CD4-positive, alpha-beta T cell treated with Interleukin-6 for 4 hours (primary cell): Measurements from ENCODE around the gene APOBEC3H.

Experiments used
- DNase-seq: peaks from one replicate; pipeline ENCODE4 v3.0.0-alpha.2; 2020; ENCODE audit warnings: mixed read lengths

The APOBEC3H gene

DNA sequence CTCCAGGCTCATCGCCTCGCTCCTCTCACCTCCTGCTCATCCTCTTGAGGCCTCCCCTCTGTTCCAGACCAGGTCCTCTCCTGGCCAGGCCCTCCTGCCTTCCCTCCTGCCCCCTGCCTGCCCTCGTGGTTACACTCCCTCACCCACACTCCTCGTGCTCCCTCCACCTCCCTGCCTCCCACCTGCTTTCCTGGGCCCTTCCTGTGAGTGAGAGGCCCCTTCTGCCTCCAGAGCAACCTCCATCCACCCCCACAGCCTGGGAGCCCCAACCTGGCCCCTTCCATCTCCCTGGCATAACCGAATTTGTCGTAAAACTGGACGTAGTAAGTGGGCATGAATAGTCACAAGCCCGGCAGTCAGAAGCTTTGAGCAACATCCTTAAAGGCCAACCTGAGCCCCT, 15.4 kb upstream of the APOBEC3H start:
- no peak for DNase-seq

- no peak for DNase-seq
These were observed 13.6 kb upstream of the APOBEC3H start for GRCh38 chr22:39083212-39084165.

DNA sequence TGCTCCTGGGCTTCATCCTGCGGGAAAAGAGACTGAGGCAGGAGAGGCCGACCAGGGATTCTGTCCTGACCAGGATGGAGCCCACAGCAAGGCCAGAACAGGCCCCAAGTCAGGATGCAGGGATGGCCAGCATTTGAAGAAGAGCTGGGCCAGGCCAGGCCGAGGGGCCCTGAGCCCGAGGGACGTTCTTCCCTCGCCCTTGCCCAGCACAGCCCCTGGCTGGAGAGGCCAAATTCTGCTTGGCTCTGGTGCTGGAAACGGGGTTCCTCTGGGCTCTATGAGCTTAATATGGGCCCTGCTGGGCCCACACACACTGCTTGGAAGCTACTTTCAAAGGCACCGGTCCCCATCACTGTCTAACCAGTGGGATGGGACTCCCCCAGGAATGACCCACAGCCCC, 12.4 kb upstream of the APOBEC3H start:
- DNase-seq = no peak

DNA sequence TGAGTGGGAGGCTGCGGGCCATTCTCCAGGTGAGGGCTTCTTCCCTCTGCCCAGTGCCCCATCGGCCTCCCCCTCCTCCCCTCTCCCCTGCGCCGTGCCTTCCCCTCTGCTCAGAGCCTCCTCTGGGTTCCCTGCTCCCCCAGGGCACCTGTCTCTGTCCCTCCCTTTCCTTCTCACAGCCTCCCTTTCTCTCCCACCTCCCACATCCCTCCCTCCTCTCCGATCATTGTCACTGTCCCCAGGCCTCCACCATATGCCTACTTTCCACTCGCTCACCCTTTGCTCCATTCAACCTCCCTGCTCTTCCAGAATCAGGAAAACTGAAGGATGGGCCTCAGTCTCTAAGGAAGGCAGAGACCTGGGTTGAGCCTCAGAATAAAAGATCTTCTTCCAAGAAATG, 9.9 kb upstream of the APOBEC3H start:
- DNase-seq = no peak

- no peak for DNase-seq
These were observed 9.0 kb upstream of the APOBEC3H start for GRCh38 chr22:39087881-39088684.

DNA sequence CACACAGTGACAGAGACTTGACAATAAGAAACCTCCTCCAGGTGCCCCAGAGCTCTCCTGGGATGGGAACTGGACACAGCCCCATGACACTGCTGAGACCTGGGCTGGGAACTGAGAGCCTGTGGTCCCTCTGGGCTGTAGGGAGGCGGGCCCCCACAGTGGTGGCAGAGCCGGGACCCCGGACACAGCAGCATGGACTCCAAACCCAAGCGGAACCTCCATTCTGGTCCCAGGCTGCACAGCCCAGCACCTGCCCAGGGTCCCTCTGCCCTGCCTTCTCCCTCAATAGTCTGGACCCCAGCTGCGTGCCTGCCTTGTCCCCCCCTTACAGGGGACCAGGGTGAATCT, 8.4 kb upstream of the APOBEC3H start:
- DNase-seq = no peak

DNA sequence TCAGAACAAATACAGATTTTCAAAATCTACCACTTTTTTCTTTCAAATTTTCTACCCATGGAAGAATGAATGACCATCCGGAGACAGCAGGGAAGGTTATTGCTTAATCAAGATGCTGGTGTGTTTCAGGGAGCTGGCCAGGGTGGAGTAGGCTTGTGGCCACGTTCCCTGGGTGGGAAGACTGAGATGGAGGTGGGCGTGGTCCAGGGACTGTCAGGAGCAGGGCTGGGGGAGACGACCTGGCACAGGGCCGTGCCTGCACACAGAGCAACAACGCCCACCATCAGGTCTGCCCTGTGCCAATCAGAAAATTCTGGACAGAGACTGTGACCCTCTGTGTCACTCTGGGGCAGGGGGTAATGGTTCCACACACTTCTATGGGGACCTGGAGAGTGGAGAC, 7.1 kb upstream of the APOBEC3H start:
- DNase-seq = no peak

DNA sequence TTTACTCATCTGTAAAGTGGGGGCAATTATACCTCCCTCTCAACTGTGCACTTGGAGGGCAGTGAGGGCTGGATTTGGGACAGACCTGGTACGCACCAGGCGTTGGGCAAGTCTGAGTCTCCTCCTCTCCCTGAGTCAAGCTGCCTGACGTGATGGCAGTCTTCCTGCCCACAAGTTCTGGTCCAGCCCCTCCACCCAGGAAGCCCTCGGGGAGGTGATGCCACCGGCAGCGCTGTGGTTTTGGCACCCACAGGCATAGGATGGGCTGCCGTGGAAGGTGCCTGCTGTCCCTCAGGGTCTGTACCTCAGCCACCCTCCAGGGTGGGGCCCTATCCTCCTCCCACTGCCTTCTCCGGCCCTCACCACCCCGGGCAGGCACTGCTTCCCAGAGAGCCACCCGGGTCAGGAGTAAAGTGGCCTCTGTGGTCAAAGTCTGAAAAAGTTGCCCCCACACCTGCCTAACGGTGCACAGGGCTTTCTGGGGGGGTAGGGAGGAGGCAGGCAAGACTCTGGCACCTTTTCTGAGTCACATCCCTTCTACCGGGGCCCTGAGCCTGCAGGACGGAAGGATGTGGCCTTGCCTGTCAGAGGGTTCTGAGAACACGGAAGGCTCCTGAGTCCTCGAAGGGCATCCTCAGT, 6.5 kb upstream of the APOBEC3H start:
- DNase-seq = peak; percentile 90

DNA sequence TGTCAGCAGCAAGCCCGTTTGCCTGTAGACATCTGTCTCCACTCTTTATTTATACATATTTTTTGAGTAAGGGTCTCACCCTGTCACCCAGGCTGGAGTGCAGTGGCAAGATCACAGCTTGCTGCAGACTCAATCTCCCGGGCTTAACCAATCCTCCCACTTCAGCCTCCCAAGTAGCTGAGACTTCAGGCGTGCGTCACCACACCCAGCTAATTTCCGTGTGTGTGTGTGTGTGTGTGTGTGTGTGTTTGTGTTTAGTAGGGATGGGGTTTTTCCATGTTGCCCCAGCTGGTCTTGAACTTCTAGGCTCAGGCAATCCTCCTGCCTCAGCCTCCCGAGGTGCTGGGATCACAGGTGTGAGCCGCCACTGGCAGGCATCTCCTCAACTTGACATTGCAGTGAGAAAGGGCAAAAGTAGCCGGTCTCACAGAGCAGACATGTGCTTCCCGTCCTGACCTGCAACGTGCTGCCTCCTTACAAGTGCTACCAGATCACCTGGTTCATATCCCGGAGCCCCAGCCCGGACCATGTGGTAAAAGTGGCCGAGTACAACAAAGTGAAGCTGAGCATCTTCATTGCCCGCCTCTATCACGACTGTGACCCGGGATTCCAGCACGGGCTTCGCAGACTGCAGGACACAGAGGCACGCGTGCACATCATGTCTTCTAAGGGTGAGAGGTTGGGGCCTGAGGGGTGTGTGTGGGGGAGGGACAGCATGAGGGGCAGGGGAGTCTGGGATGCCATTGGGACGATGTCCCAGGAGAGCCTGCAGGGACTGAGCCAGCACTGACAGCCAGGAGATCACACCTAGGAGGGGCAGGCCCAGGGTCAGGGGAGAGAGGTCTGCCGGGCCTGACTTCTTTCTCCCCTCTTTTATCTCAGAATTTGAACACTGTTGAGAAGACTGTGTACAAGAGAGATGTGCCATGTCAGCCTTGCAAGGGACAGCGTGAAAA, 5.6 kb upstream of the APOBEC3H start:
- no peak for DNase-seq

DNA sequence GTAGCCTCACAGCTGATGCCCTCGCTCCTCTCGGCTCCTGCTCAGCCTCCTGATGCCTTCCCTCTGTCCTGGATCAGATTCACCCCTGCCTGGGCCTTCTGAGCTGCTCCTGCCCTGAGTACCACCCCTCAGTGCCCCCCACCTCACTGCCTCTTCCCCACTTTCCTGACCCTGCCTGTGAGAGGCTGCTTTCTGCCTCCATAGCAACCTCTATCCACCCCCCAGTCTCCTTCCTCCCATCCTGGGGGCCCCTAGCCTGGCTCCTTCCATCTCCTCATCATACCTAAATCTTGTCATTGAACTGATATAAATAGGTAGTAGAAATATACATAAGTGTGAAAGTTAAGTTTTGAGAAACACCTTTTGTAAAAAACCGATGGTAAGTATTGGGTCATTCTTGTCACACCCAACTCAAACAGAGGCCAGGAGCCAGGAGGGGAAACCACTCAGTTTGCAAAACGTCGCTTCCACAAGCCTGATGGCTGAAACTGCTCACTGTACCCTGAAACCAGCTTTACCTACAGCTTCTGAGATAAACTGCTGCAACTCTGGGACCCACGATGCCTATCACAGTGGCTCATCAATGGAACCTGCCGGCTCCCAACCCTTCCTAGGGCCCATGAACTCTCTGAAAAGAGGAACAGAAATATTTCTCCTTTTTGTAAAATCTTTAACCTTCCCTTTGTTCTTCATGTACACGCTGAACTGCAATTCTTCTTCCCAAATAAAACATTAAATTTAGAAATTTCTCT, 4.8 kb upstream of the APOBEC3H start:
- peak; percentile 24 for DNase-seq

- peak; percentile 53 for DNase-seq
These were observed 2.2 kb upstream of the APOBEC3H start for GRCh38 chr22:39094717-39095389.

GRCh38 chr22:39095971-39096370, 1.1 kb upstream of the APOBEC3H start:
- DNase-seq = no peak

GRCh38 chr22:39098026-39098425, 982 bp downstream of the APOBEC3H start:
- no peak for DNase-seq

DNA sequence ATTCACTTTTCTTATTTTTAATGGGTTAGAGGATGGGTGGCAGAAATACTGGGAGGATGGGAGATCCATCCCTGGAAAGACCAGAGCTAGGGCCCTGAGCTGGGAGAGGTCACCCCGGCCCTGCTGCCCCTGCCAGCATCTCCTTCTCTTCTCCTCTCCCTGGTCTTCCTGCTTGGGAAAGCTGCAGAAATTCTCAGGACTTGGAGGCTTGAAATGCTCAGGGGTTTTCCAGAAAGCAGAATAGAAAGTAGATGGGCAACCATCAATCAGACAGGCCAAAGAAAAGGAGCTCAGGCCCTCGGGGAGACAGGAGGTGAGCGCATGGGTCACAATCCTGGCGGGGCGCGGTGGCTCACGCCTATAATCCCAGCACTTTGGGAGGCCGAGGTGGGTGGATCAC, 1.5 kb downstream of the APOBEC3H start:
- DNase-seq = no peak

GRCh38 chr22:39101226-39101625, 4.2 kb downstream of the APOBEC3H start:
- DNase-seq = no peak

- no peak for DNase-seq
These were observed 6.4 kb downstream of the APOBEC3H start for GRCh38 chr22:39103431-39103830.

- no peak for DNase-seq
These were observed 9.3 kb downstream of the APOBEC3H start for GRCh38 chr22:39106326-39106725.

DNA sequence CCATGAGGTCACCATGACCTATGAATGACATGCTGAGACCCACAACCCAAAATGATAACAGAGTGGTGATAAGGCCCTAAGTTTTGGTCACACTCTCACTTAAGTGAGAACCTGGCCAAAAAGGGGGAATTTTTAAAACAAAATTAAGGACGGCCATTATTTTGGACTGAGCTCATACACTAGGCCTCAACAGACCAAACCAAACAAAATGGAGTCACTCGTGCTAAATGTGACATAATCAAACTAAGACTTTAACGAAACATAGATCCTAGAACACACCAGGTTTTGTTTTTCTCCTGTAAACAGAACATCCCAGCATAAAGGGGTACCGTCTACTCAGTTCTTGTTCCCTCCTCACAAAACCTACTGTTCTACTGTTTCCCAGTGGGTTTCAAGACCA, 11.4 kb downstream of the APOBEC3H start:
- no peak for DNase-seq

DNA sequence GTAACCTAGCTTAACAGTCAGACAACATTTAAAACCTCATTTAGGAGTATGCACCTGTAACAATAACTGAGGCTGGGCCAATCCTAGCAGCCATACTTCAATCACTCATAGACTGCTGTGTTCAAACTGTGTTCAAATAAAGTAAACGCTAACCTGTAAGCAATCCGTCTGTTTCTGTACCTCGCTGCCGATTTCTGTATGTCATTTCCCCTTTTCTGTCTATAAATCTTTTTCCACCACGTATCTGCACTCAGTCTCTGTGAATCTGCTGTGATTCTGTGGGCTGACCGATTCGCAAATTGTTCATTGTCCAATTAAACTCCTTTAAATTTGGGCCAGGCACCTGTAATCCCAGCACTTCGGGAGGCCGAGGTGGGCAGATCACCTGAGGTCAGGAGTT, 12.3 kb downstream of the APOBEC3H start:
- DNase-seq = no peak

DNA sequence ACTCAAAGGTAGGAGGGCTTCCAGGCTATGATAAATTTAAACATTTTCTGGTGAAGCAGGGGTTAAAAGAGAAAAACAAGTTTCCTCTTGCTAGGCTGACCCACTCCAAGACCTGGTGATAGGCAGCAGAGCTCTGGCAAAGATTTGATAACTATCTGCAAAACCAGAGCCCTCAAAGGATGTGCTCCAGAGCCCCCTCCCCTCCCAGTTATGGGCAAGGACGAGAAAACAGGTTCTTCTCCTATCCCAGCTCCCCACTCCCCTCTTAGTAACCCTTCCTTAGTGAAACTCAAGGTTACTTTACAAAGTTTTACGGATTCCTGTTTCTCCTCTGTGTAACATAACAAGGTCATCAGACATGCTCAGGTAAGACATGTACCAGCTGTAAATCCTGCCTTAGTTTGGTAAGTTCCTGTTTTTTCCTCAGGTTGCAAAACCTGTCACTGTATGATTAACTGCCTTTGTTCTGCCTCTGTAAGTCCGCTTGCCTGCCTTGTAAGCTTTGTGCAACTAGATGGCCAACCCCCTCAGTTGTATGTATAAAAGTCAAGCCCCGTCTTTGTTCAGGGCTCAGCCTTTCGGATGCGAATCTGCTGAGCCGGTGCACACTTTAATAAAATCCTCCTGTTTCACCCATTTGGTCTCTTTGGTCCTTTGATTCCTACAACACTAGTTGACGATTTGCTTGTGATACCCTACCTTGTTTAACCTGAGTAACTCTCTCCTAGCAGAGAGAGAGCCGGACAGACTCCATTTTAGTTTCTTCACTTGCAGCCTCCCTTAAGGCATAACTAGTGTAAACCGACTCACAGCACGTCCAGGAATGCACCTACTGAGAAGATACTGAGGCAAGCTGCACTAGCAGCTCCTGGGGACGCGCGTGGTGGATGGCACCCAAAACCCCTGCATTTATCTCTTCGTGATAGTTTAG, 13.9 kb downstream of the APOBEC3H start:
- DNase-seq = no peak
